Measurements from ENCODE around the gene KRTAP4-9.
"Not testable (repeated sequence)": the region's sequence is repeated elsewhere in the genome, so short reads cannot be mapped to it uniquely, and the experiment has no call there.

The KRTAP4-9 gene

GRCh38 chr17:41073676-41074075 is 31.5 kb upstream of the KRTAP4-9 start:
- CTCF ChIA-PET: no interaction called here
- TF ChIP-seq, protein P1, sequence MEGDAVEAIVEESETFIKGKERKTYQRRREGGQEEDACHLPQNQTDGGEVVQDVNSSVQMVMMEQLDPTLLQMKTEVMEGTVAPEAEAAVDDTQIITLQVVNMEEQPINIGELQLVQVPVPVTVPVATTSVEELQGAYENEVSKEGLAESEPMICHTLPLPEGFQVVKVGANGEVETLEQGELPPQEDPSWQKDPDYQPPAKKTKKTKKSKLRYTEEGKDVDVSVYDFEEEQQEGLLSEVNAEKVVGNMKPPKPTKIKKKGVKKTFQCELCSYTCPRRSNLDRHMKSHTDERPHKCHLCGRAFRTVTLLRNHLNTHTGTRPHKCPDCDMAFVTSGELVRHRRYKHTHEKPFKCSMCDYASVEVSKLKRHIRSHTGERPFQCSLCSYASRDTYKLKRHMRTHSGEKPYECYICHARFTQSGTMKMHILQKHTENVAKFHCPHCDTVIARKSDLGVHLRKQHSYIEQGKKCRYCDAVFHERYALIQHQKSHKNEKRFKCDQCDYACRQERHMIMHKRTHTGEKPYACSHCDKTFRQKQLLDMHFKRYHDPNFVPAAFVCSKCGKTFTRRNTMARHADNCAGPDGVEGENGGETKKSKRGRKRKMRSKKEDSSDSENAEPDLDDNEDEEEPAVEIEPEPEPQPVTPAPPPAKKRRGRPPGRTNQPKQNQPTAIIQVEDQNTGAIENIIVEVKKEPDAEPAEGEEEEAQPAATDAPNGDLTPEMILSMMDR (IDR thresholded peaks at IDR 0.05; ENCODE audit: control extremely low read depth, extremely low read depth, low read depth, missing control alignments): no peak
- DNase-seq (ENCODE audit: extremely low spot score): no peak
- POLR2A ChIA-PET: no interaction called here

- no peak for DNase-seq (ENCODE audit: extremely low spot score)
- CTCF ChIA-PET: no interaction called here
- POLR2A ChIA-PET: no interaction called here
- TF ChIP-seq, protein P1 (IDR thresholded peaks at IDR 0.05; ENCODE audit: control extremely low read depth, extremely low read depth, low read depth, missing control alignments): no peak
These were observed 28.4 kb upstream of the KRTAP4-9 start for GRCh38 chr17:41076788-41077187.

- ChIA-PET POLR2A (no interaction called here), CTCF (no interaction called here)
These were observed 22.6 kb upstream of the KRTAP4-9 start for GRCh38 chr17:41082626-41083025.

DNA sequence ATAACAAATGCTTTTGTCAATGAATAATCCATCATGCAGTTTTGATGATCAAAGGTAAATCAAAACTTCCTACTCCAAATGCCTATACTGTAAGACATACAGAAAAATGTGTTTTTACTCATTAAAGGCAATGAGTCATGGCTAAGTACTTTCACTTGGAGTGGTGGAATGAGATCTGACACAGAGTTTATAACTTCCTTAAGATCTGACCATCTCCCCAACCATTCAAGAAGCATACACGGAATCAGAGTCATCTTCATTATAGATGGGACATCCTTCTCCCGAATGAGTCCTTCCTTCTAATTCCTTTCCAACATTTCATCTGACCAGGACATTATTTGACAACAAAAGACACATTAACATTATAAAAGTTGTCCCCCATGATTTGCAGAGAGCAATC is 21.8 kb upstream of the KRTAP4-9 start:
- CTCF ChIA-PET; POLR2A ChIA-PET; DNase-seq (ENCODE audit: extremely low spot score): not testable (repeated sequence)

More at GRCh38 chr17:41082626-41083025, 22.6 kb upstream of the KRTAP4-9 start:
- TF ChIP-seq, protein P1 (IDR thresholded peaks at IDR 0.05; ENCODE audit: control extremely low read depth, extremely low read depth, low read depth, missing control alignments): no peak
- no peak for DNase-seq (ENCODE audit: extremely low spot score)

DNA sequence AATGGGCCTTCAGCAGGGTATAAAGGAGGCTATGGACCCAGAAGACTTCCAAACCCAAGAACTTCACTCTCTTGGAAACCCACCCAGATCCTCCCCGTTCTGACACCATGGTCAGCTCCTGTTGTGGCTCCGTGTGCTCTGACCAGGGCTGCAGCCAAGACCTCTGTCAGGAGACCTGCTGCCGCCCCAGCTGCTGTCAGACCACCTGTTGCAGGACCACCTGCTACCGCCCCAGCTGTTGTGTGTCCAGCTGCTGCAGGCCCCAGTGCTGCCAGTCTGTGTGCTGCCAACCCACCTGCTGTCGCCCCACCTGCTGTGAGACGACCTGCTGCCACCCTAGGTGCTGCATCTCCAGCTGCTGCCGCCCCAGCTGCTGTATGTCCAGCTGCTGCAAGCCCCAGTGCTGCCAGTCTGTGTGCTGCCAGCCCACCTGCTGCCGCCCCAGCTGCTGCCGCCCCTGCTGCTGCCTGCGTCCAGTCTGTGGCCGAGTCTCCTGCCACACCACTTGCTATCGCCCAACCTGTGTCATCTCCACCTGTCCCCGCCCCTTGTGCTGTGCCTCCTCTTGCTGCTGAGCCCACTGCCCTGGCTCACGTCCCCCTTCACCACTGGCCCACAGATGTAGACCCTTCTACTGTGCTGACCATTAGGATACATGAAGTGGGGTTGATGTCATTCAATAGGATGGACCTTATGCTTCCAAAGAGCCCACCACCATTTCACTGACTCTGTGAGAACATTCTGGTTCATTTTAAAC is 20.9 kb upstream of the KRTAP4-9 start, which contains the start of gene KRTAP4-7:
TSS of gene KRTAP4-7 (plus strand) at position 51 of the 757 bp plus-strand sequence. CDS start at position 108, 57 bp downstream.
- CTCF ChIA-PET; POLR2A ChIA-PET; DNase-seq (ENCODE audit: extremely low spot score): not testable (repeated sequence)

DNA sequence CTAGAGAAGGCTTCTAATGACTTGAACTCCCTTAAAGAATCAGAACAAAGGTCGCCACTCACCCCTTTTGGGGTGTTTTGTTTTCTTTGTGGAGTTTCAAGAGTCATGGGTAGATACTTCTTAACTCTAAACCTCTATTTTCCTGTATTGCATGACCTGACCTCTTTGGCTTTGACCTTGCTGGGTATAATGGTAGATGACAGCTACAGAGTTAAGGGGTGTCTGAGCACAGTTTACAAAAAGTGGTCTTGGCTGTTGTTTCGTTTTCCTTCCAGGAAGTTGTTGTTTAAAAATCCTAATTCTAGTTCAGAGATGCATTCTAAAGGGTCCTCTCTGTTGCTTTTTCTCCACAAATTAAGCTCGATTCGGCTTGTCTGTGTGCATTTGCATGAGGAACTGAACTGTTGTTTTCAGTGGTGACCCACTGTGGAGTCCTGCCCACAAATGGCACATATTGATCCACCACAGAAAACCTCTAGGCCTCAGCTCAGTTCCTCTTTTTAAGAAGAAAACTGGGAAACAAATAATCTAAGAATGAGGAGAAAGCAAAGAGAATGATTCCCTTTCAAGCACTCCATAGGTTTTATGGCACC is 16.3 kb upstream of the KRTAP4-9 start:
- CTCF ChIA-PET; DNase-seq (ENCODE audit: extremely low spot score); POLR2A ChIA-PET: not testable (repeated sequence)

GRCh38 chr17:41096055-41096454 is 9.1 kb upstream of the KRTAP4-9 start:
- POLR2A ChIA-PET: no interaction called here
- TF ChIP-seq, protein P1 (IDR thresholded peaks at IDR 0.05; ENCODE audit: control extremely low read depth, extremely low read depth, low read depth, missing control alignments): no peak
- no peak for DNase-seq (ENCODE audit: extremely low spot score)
- CTCF ChIA-PET: no interaction called here

DNA sequence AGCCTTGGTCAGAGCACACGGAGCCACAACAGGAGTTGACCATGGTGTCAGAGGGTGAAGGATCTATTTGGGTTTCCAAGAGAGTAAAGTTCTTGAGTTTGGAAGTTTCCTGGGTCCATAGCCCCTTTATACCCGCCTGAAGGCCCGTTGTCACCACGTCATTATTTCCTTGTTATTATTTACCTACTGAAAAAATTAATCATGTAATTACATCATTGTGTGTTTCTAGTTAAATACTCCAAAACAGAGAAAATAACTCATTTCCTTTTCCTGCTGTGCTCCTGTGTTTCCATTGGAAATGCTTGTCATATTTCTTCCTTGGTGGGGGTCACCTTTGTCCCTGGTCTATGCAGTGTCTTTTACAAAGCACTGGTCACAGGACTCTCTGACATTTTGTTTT is 7.1 kb upstream of the KRTAP4-9 start, which contains the start of gene KRTAP4-8:
TSS of gene KRTAP4-8 (minus strand) at position 101 of the 400 bp plus-strand sequence. CDS start at position 43, 58 bp downstream.
- POLR2A ChIA-PET: no interaction called here
- CTCF ChIA-PET: no interaction called here
- no peak for DNase-seq (ENCODE audit: extremely low spot score)
- TF ChIP-seq, protein P1 (IDR thresholded peaks at IDR 0.05; ENCODE audit: control extremely low read depth, extremely low read depth, low read depth, missing control alignments): no peak
